Testis (tissue), 3 donors: ENCODE measurements around the gene CPSF4L. TPM values are rescaled to one million over a fixed set of nuclear protein-coding genes. Genes with fewer than 3 reads are reported as not detected.
A peak's percentile ranks its signal among the peaks of the same experiment; 100 is the strongest.

Experiments
- DNase-seq: peaks from one replicate; pipeline ENCODE4 v3.0.0-alpha.2; 2019
- H3K27ac ChIP-seq, 2 donors: fragments of 200-600 bp; sonication (generic); one replicate each; pipeline ENCODE4 v1.5.1; 2019
- H3K27me3 ChIP-seq: fragments of 200-600 bp; sonication (generic); one replicate; pipeline ENCODE4 v1.5.1; 2019
- H3K36me3 ChIP-seq: fragments of 200-600 bp; sonication (generic); one replicate; pipeline ENCODE4 v1.5.1; 2017; ENCODE audit warnings: low read depth; ENCODE audit errors: missing control alignments
- H3K4me1 ChIP-seq: fragments of 200-600 bp; sonication (generic); one replicate; pipeline ENCODE4 v1.5.1; 2019
- H3K4me3 ChIP-seq, 2 donors: fragments of 200-600 bp; sonication (generic); one replicate each; pipeline ENCODE4 v1.5.1; 2017 to 2019
- H3K9me3 ChIP-seq: fragments of 200-600 bp; sonication (generic); one replicate; pipeline ENCODE4 v1.5.1; 2017
- POLR2A ChIP-seq: fragments of 450-650 bp; IDR thresholded peaks from one replicate; pipeline ENCODE4 v1.6.1; 2017; ENCODE audit warnings: antibody characterized with exemption, mild to moderate bottlenecking, moderate library complexity
- WGBS, 2 donors: methylation state at CpG; one replicate each; pipeline ENCODE4 v1.1.5; 2018; 5-methylcytosine and 5-hydroxymethylcytosine counted together
- intact Hi-C: fragments of 100-400 bp; cut with DNase I; formaldehyde crosslinking; loops from one replicate; pipeline ENCODE4 v1.15.1; 2023; ENCODE audit warnings: low total_unique reads
- polyA plus RNA-seq: library from polyadenylated mRNA; stranded (reverse); fragments of 350-450 nt; fragmentation: Illumina TruSeq; extraction: RNeasy Lipid Tissue Mini Kit (QIAGEN cat#74804); gene quantifications from one replicate; pipeline ENCODE4 v1.2.3, GENCODE V29; 2014; ENCODE audit warnings: low read depth, low replicate concordance; ENCODE audit not compliant: insufficient read depth
- total RNA-seq, 2 donors: library from RNA; depleted of rRNA; stranded (reverse); fragments of >200 nt; gene quantifications; one replicate each; pipeline ENCODE4 v1.2.3, GENCODE V29; 2016
- TF ChIP-seq, protein P1 (sequence below), 3 experiments: fragments of 450-650 bp in 2 of 3; fragments of 200-600 bp in 1 of 3; sonication (generic) in 1 of 3; IDR thresholded peaks; one replicate each; pipeline ENCODE4 v1.5.1; 2016 to 2019; ENCODE audit warnings: antibody characterized with exemption in 3 of 3, mild to moderate bottlenecking in 2 of 3, moderate library complexity in 1 of 3

Gene CPSF4L
- total and polyA plus RNA-seq, 3 donors from 2014 or later = 0.79 to 0.94 TPM; not detected in 1

DNA sequence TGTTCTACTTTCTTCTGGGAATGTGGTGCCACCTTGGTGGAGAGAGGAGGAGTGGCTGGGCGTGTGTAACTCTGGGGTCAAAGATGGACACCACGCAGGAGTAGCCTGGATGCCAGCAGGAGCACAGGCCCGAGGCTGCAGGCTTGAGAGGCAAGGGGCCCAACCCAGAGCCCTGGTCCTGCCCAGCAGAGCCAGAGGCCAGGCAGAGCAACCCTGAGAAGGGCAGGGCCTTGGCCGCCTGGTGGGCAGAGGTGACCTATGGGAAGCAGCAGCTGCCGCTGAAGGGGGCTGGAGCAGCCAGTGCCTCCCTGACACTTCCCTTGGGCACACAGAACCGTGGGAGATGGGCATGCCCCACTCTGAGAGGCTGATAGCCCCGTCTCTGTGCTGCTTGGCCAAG lies 18.0 kb upstream of the CPSF4L start:
- TF ChIP-seq POLR2A = no peak
- TF ChIP-seq, protein P1, sequence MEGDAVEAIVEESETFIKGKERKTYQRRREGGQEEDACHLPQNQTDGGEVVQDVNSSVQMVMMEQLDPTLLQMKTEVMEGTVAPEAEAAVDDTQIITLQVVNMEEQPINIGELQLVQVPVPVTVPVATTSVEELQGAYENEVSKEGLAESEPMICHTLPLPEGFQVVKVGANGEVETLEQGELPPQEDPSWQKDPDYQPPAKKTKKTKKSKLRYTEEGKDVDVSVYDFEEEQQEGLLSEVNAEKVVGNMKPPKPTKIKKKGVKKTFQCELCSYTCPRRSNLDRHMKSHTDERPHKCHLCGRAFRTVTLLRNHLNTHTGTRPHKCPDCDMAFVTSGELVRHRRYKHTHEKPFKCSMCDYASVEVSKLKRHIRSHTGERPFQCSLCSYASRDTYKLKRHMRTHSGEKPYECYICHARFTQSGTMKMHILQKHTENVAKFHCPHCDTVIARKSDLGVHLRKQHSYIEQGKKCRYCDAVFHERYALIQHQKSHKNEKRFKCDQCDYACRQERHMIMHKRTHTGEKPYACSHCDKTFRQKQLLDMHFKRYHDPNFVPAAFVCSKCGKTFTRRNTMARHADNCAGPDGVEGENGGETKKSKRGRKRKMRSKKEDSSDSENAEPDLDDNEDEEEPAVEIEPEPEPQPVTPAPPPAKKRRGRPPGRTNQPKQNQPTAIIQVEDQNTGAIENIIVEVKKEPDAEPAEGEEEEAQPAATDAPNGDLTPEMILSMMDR (IDR thresholded peaks at IDR 0.05) = no peak
- intact Hi-C loops = no loop called here
- Histone ChIP-seq H3K4me3 (no peak overlapping the region), H3K27ac (peak overlapping the region; percentile 70 to 83), H3K27me3 (no peaks in the 10 kb centered on the region), H3K4me1 (peaks cover 55% of the 10 kb centered on the region), H3K9me3 (no peaks in the 10 kb centered on the region), H3K36me3 (no peaks in the 10 kb centered on the region)
- 67 to 69% methylated on average over 2 to 7 of the region's 7 CpGs for WGBS, 2 donors
- no peak for DNase-seq

DNA sequence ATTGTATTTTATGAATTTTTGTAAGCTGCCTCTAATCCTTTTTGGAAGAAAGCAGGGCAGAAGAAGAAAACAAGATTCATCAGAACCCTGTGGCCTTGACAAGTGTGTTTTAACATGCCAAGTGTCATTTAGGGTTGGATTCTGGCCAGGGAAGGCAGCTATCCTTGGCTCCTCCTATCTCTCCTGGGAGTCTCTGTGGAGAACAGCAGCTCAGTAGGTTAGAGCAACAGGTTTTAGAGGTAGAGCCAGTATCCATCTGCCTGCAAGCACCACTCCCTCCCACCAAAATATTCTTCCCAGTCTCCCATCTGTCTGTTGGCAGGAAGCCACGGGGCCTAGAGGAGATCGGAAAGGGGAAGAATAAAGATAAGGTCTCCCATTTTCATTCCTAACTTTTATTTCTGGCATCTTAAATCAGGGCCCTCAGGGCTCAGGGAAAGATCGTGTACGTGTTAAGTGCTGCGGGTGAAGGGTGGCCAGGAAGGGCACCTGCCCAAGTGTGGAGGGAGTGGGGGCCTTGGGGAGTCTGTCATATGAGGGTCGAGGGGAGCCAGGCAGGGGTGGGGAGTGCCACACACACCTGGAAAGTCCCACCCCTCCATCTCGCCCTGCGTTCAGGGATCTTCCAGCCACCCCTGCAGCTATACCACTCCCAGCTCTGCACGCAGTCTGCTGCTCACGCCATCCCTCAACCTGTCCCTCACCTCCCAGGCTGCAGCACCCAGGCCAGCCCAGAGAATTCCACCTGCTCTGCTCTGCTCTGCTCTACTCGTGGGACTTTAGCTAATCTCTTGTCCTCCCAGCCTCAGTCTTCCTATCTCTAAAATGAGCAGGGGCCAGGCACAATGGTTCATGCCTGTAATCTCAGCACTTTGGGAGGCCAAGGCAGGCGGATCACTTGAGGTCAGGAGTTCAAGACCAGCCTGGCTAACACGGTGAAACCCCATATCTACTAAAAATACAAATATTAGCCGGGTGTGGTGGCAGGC lies 17.1 kb upstream of the CPSF4L start:
- intact Hi-C loops = no loop called here
- H3K27ac ChIP-seq = peak overlapping the region; percentile 70 to 83
- 40 to 44% methylated on average over 14 of the region's 14 CpGs for WGBS, 2 donors
- H3K9me3 ChIP-seq = no peaks in the 10 kb centered on the region
- peak; percentile 84 for DNase-seq
- H3K4me1 ChIP-seq = peaks cover 45% of the 10 kb centered on the region
- no peaks in the 10 kb centered on the region for H3K27me3 ChIP-seq
- H3K4me3 ChIP-seq = no peak overlapping the region
- H3K36me3 ChIP-seq = no peaks in the 10 kb centered on the region
- TF ChIP-seq, protein P1 (IDR thresholded peaks at IDR 0.05) = no peak
- no peak for TF ChIP-seq POLR2A

DNA sequence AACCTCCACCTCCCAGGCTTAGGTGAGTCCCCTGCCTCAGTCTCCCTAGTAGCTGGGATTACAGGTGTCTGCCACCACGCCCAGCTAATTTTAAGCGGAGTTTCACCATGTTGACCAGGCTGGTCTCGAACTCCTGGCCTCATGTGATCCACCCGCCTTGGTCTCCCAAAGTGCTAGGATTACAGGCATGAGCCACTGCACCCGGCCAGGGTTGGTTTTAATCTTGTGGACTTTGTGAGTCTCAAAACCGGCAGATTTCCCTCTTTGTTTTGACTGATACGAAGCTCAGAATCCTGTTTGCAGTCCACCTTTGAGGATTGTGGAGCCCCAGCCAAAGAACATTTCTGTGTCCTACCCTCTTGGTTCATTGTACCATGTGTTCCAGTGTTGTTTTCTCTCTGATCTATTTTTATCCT lies 16.4 kb upstream of the CPSF4L start:
- H3K36me3 ChIP-seq = no peaks in the 10 kb centered on the region
- H3K4me1 ChIP-seq = peaks cover 38% of the 10 kb centered on the region
- peak; percentile 61 for DNase-seq
- H3K4me3 ChIP-seq = no peak overlapping the region
- H3K27me3 ChIP-seq = no peaks in the 10 kb centered on the region
- WGBS, 2 donors = 43 to 66% methylated on average over 7 of the region's 7 CpGs
- no peaks in the 10 kb centered on the region for H3K9me3 ChIP-seq
- TF ChIP-seq, protein P1 (IDR thresholded peaks at IDR 0.05) = no peak
- no peak for TF ChIP-seq POLR2A
- intact Hi-C loops = no loop called here
- peak overlapping the region; percentile 70 to 83 for H3K27ac ChIP-seq

DNA sequence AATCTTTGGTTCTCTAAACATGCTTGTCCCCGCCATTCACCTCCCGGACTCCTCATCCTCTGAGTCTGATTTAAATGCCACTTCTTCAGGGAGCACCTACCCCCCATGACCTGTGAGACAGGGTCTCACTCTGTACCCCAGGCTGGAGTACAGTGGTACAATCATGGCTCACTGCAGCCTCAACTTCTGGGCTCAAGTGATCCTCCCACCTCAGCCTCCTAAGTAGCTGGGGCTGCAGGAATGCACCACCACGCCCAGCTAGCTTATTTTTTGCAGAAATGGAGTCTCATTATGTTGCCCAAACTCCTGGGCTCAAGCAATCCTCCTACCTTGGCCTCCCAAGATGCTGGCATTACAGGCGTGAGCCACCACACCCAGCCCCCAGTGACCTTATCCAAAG lies 12.8 kb upstream of the CPSF4L start:
- Histone ChIP-seq H3K4me3 (no peak overlapping the region), H3K27me3 (no peaks in the 10 kb centered on the region), H3K27ac (no peak overlapping the region), H3K9me3 (no peaks in the 10 kb centered on the region), H3K36me3 (no peaks in the 10 kb centered on the region), H3K4me1 (peaks cover 29% of the 10 kb centered on the region)
- intact Hi-C loops = no loop called here
- DNase-seq = no peak
- WGBS, 2 donors = 95 to 98% methylated on average over 4 of the region's 4 CpGs
- TF ChIP-seq POLR2A = no peak
- TF ChIP-seq, protein P1 (IDR thresholded peaks at IDR 0.05) = no peak

DNA sequence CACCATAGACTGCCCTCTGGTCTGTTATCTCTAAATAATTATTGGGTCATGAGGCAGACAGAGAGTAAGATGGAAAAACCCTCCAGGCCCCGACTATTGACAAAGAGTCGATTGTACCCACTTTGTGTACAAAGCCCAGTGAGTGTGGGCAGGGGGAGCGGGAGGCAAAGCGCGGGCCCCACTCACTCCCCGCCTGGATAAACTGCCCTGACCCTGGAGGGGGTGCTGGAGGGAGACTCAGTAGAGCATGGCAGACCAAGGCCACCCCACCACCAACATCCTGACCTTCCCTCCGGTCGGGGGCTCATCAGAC lies 11.2 kb upstream of the CPSF4L start:
- DNase-seq = peak; percentile 52
- Histone ChIP-seq H3K4me3 (no peak overlapping the region), H3K27me3 (no peaks in the 10 kb centered on the region), H3K4me1 (peaks cover 13% of the 10 kb centered on the region), H3K27ac (no peak overlapping the region), H3K9me3 (no peaks in the 10 kb centered on the region), H3K36me3 (no peaks in the 10 kb centered on the region)
- intact Hi-C loops = no loop called here
- no peak for TF ChIP-seq POLR2A
- TF ChIP-seq, protein P1 (IDR thresholded peaks at IDR 0.05) = no peak
- 53 to 70% methylated on average over 8 of the region's 8 CpGs for WGBS, 2 donors
